Vagina (tissue), 2 donors: Measurements from ENCODE around the gene WDR48.

Source experiments
- CTCF ChIP-seq, 3 experiments: fragments of 450-650 bp in 2 of 3; fragments of 200-600 bp in 1 of 3; sonication (generic) in 1 of 3; IDR thresholded peaks; one replicate each; pipeline ENCODE4 v1.5.1; 2017 to 2019; ENCODE audit warnings: antibody characterized with exemption in 3 of 3, mild to moderate bottlenecking in 2 of 3, moderate library complexity in 2 of 3
- POLR2A ChIP-seq, 2 donors: fragments of 450-650 bp; IDR thresholded peaks; one replicate each; pipeline ENCODE4 v1.6.1; 2017; ENCODE audit warnings: antibody characterized with exemption in 2 of 2, mild to moderate bottlenecking in 2 of 2, moderate library complexity in 2 of 2
- POLR2AphosphoS5 ChIP-seq, 2 donors: sonication (generic); formaldehyde crosslinking; IDR thresholded peaks; one replicate each; pipeline ENCODE4 v1.9.0; 2017; ENCODE audit warnings: antibody characterized with exemption in 2 of 2, mild to moderate bottlenecking in 2 of 2, low read depth in 1 of 2; ENCODE audit not compliant: insufficient read depth in 1 of 2

GRCh38 chr3:39132096-39133092 lies 80.6 kb downstream of the WDR48 start:
- TF ChIP-seq CTCF (IDR thresholded peaks at IDR 0.05) (no peak), POLR2A (IDR thresholded peaks at IDR 0.05) (no peak), POLR2AphosphoS5 (IDR thresholded peaks at IDR 0.05; ENCODE audit: insufficient read depth in 1 of 2, low read depth in 1 of 2) (no peak)
